Measurements from ENCODE around the gene BMPR1A. TPM values are rescaled to one million over a fixed set of nuclear protein-coding genes. Genes with fewer than 3 reads are reported as not detected.

The BMPR1A gene
- total and polyA plus RNA-seq, 2 experiments from 2014 or later = 14.2 to 82.5 TPM

DNA sequence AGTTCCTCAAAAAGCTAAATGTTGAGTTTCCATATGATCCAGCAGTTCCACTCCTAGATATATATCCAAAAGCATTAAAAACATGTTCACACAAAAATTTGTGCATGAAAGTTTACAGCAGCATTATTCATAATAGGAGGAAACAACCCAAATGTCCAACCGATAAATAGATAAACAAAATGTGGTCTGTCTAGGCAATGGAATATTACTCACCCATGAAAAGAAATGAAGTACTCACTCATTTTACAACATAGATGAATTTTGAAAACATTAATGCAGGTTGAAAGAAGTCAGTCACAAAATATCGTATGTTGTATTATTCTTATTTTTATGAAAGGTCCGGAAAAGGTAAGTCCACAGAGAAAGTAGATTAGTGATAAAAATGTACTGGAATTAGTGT, 34.0 kb downstream of the BMPR1A start (continued):
- TF ChIP-seq, protein P1, sequence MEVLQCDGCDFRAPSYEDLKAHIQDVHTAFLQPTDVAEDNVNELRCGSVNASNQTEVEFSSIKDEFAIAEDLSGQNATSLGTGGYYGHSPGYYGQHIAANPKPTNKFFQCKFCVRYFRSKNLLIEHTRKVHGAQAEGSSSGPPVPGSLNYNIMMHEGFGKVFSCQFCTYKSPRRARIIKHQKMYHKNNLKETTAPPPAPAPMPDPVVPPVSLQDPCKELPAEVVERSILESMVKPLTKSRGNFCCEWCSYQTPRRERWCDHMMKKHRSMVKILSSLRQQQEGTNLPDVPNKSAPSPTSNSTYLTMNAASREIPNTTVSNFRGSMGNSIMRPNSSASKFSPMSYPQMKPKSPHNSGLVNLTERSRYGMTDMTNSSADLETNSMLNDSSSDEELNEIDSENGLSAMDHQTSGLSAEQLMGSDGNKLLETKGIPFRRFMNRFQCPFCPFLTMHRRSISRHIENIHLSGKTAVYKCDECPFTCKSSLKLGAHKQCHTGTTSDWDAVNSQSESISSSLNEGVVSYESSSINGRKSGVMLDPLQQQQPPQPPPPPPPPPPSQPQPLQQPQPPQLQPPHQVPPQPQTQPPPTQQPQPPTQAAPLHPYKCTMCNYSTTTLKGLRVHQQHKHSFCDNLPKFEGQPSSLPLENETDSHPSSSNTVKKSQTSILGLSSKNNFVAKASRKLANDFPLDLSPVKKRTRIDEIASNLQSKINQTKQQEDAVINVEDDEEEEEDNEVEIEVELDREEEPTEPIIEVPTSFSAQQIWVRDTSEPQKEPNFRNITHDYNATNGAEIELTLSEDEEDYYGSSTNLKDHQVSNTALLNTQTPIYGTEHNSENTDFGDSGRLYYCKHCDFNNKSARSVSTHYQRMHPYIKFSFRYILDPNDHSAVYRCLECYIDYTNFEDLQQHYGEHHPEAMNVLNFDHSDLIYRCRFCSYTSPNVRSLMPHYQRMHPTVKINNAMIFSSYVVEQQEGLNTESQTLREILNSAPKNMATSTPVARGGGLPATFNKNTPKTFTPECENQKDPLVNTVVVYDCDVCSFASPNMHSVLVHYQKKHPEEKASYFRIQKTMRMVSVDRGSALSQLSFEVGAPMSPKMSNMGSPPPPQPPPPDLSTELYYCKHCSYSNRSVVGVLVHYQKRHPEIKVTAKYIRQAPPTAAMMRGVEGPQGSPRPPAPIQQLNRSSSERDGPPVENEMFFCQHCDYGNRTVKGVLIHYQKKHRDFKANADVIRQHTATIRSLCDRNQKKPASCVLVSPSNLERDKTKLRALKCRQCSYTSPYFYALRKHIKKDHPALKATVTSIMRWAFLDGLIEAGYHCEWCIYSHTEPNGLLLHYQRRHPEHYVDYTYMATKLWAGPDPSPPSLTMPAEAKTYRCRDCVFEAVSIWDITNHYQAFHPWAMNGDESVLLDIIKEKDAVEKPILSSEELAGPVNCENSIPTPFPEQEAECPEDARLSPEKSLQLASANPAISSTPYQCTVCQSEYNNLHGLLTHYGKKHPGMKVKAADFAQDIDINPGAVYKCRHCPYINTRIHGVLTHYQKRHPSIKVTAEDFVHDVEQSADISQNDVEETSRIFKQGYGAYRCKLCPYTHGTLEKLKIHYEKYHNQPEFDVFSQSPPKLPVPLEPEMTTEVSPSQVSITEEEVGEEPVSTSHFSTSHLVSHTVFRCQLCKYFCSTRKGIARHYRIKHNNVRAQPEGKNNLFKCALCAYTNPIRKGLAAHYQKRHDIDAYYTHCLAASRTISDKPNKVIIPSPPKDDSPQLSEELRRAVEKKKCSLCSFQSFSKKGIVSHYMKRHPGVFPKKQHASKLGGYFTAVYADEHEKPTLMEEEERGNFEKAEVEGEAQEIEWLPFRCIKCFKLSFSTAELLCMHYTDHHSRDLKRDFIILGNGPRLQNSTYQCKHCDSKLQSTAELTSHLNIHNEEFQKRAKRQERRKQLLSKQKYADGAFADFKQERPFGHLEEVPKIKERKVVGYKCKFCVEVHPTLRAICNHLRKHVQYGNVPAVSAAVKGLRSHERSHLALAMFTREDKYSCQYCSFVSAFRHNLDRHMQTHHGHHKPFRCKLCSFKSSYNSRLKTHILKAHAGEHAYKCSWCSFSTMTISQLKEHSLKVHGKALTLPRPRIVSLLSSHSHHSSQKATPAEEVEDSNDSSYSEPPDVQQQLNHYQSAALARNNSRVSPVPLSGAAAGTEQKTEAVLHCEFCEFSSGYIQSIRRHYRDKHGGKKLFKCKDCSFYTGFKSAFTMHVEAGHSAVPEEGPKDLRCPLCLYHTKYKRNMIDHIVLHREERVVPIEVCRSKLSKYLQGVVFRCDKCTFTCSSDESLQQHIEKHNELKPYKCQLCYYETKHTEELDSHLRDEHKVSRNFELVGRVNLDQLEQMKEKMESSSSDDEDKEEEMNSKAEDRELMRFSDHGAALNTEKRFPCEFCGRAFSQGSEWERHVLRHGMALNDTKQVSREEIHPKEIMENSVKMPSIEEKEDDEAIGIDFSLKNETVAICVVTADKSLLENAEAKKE (CRISPR knock-in tag; IDR thresholded peaks at IDR 0.05) = no peak
- TF ChIP-seq ZNF114 (CRISPR knock-in tag; IDR thresholded peaks at IDR 0.05) (no peak), CREB1 (CRISPR knock-in tag; IDR thresholded peaks at IDR 0.05; ENCODE audit: low read depth) (no peak), POLR2AphosphoS5 (IDR thresholded peaks at IDR 0.05; ENCODE audit: low read depth) (no peak), STAT1 (IDR thresholded peaks at IDR 0.05; ENCODE audit: unreplicated experiment) (no peak), EZH2phosphoT487 (IDR thresholded peaks at IDR 0.05; ENCODE audit: unreplicated experiment) (no peak)
- TF ChIP-seq, protein P2, sequence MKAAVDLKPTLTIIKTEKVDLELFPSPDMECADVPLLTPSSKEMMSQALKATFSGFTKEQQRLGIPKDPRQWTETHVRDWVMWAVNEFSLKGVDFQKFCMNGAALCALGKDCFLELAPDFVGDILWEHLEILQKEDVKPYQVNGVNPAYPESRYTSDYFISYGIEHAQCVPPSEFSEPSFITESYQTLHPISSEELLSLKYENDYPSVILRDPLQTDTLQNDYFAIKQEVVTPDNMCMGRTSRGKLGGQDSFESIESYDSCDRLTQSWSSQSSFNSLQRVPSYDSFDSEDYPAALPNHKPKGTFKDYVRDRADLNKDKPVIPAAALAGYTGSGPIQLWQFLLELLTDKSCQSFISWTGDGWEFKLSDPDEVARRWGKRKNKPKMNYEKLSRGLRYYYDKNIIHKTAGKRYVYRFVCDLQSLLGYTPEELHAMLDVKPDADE (IDR thresholded peaks at IDR 0.05) = no peak

DNA sequence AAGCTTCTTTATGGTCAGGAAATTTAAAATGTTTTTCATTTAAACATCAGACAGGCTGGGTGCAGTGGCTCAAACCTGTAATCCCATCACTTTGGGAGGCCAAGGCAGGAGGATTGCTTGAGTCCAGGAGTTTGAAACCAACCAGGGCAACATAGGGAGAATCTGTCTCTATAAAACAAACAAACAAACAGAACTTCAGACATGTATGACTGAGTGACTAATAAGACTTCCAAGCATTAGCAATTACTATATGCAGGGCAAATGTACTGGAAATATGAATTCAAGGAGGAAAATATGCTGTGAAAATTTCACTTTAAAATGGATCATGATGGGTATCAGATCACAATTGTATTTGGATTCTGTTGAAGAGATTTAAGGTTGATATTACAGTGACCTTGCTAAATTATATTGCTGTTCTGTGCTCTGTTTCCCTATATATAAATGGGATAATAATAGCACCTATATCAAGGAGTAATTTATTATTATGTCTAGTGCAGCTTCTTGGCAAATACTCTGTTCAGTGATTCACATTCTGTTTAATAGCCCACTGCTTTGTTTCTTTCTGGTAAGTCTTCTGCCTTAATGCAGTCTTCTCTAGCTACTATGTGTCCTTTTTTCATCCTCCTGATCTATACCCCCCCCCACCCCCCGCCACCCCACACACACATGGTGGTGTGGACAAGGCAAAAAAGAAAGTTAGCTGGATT, 36.2 kb downstream of the BMPR1A start:
- H2AFZ ChIP-seq = no peak overlapping the region
- no peaks in the 10 kb centered on the region for H3K9me2 ChIP-seq (ENCODE audit: insufficient read depth)
- H3K4me2 ChIP-seq = no peak overlapping the region
- peaks cover 16% of the 10 kb centered on the region for H3K36me3 Mint-ChIP-seq (ENCODE audit: low read depth)
- ATAC-seq = no peak
- no peak for DNase-seq (ENCODE audit: low spot score)
- peaks cover 9% of the 10 kb centered on the region for H4K20me1 ChIP-seq (replicated peaks; ENCODE audit: insufficient read depth)
- H3K9me3 Mint-ChIP-seq = no peaks in the 10 kb centered on the region
- 0 out of 2 replicates have a peak, but pooled peaks cover 7% of the 10 kb centered on the region for H3F3A ChIP-seq (replicated peaks; ENCODE audit: low read depth)
- H3K27me3 Mint-ChIP-seq (ENCODE audit: insufficient read depth, low read depth, poor library complexity) = no peaks in the 10 kb centered on the region
- no peak overlapping the region for H3K4me3 ChIP-seq
- H3K4me3 Mint-ChIP-seq = no peak overlapping the region; the same call in 2 of the 3 replicates
- peaks cover 22% of the 10 kb centered on the region for H3K4me1 ChIP-seq (ENCODE audit: insufficient read depth)
- no peaks in the 10 kb centered on the region for H3K27me3 ChIP-seq (ENCODE audit: insufficient read depth)
- peak overlapping the region; percentile 53 for H3K27ac Mint-ChIP-seq
- H3K79me2 ChIP-seq (replicated peaks; ENCODE audit: insufficient read depth) = peaks cover 94% of the 10 kb centered on the region
- peak overlapping the region; percentile 84 for H3K27ac ChIP-seq (ENCODE audit: low read depth)
- H3K4me1 Mint-ChIP-seq = peaks cover 28% of the 10 kb centered on the region
- H3K36me3 ChIP-seq (ENCODE audit: insufficient read depth) = no peaks in the 10 kb centered on the region
- no peak for TF ChIP-seq ZNF114 (CRISPR knock-in tag; IDR thresholded peaks at IDR 0.05)
- TF ChIP-seq, protein P1 (CRISPR knock-in tag; IDR thresholded peaks at IDR 0.05) = no peak
